PC-3 (cell line): ENCODE measurements around the gene TAAR2. TPM values are rescaled to one million over a fixed set of nuclear protein-coding genes. Genes with fewer than 3 reads are reported as not detected.
A peak's percentile ranks its signal among the peaks of the same experiment; 100 is the strongest.

ENCODE experiments used
- ATAC-seq: fragments of 200-7000 bp; cut with Tn5 transposase; 2 replicates; pipeline ENCODE4 v1.9.1; 2020; ENCODE audit warnings: mild to moderate bottlenecking, moderate library complexity
- BruUV-seq: library from RNA; stranded (reverse); fragments of 400-500 nt; replicated peaks from 2 replicates; lab custom pipeline; 2021; lab: Mats Ljungman, UMichigan
- CTCF ChIA-PET: fragments of 300-600 bp; sonication (Branson Sonifier 250); formaldehyde crosslinking; loops from one replicate; lab custom pipeline; 2022; ENCODE audit warnings: antibody characterized with exemption; lab: Charles Lee
- POLR2A ChIA-PET: fragments of 300-600 bp; sonication (Branson Sonifier 250); formaldehyde crosslinking; loops from one replicate; lab custom pipeline; 2022; ENCODE audit warnings: antibody characterized with exemption; ENCODE audit not compliant: unreplicated experiment; lab: Charles Lee
- DNase-seq: peaks from one replicate; pipeline ENCODE4 v3.0.0-alpha.2; 2015
- H2AFZ ChIP-seq: fragments of 300-600 bp; sonication (generic); 2 replicates; pipeline ENCODE4 v1.6.0; 2016; ENCODE audit warnings: antibody characterized with exemption, low read length
- H3F3A ChIP-seq: fragments of 300-600 bp; sonication (generic); one replicate; pipeline ENCODE4 v1.6.0; 2017; ENCODE audit warnings: antibody characterized with exemption, low read length, control low read depth, mild to moderate bottlenecking; ENCODE audit not compliant: unreplicated experiment
- H3K27ac ChIP-seq: fragments of 300-600 bp; sonication (generic); 2 replicates; pipeline ENCODE4 v1.5.1; 2016; ENCODE audit warnings: mild to moderate bottlenecking, low read length
- H3K27me3 ChIP-seq: fragments of 300-600 bp; sonication (generic); 2 replicates; pipeline ENCODE4 v1.6.1; 2016; ENCODE audit warnings: low read length, mixed read lengths
- H3K36me3 ChIP-seq: fragments of 300-600 bp; sonication (generic); 2 replicates; pipeline ENCODE4 v1.6.1; 2016; ENCODE audit warnings: low read depth, mixed run types, low read length, mixed read lengths
- H3K4me1 ChIP-seq: fragments of 300-600 bp; sonication (generic); 2 replicates; pipeline ENCODE4 v1.5.1; 2016; ENCODE audit warnings: low read length; ENCODE audit not compliant: insufficient read depth
- H3K4me2 ChIP-seq: fragments of 300-600 bp; sonication (generic); 2 replicates; pipeline ENCODE4 v1.6.0; 2016; ENCODE audit warnings: low read length
- H3K4me3 ChIP-seq: fragments of 300-600 bp; sonication (generic); 2 replicates; pipeline ENCODE4 v1.5.1; 2016; ENCODE audit warnings: mild to moderate bottlenecking, low read length, mixed read lengths
- H3K79me2 ChIP-seq: fragments of 300-600 bp; sonication (generic); 2 replicates; pipeline ENCODE4 v1.6.1; 2017; ENCODE audit warnings: low read length, mixed read lengths
- H3K9ac ChIP-seq: fragments of 300-600 bp; sonication (generic); 2 replicates; pipeline ENCODE4 v1.6.0; 2016; ENCODE audit warnings: mild to moderate bottlenecking, low read length
- H3K9me2 ChIP-seq: fragments of 300-600 bp; sonication (generic); replicated peaks from 2 replicates; pipeline ENCODE4 v1.6.1; 2016; ENCODE audit warnings: mixed run types, low read length, mixed read lengths
- H3K9me3 ChIP-seq: fragments of 300-600 bp; sonication (generic); 2 replicates; pipeline ENCODE4 v1.6.1; 2016; ENCODE audit warnings: low read length, mixed read lengths
- H4K20me1 ChIP-seq: fragments of 300-600 bp; sonication (generic); 2 replicates; pipeline ENCODE4 v1.6.1; 2016; ENCODE audit warnings: low read length, mixed read lengths
- CTCF ChIP-seq: fragments of 300-600 bp; sonication (generic); conservative IDR thresholded peaks from 2 replicates; pipeline ENCODE4 v1.5.1; 2017; ENCODE audit warnings: antibody characterized with exemption, low read depth, mild to moderate bottlenecking, low read length
- EZH2 ChIP-seq: fragments of 300-600 bp; sonication (generic); IDR thresholded peaks from one replicate; pipeline ENCODE4 v1.6.1; 2017; ENCODE audit warnings: antibody characterized with exemption, mild to moderate bottlenecking, low read length; ENCODE audit not compliant: unreplicated experiment
- EZH2phosphoT487 ChIP-seq: fragments of 300-600 bp; sonication (generic); IDR thresholded peaks from 2 replicates; pipeline ENCODE4 v1.6.1; 2018; ENCODE audit warnings: mild to moderate bottlenecking, antibody characterized with exemption, low read length, borderline replicate concordance
- intact Hi-C: fragments of 100-400 bp; cut with micrococcal nuclease; formaldehyde crosslinking; loops from 2 replicates; pipeline ENCODE4 v1.9.0; 2023
- total RNA-seq: library from RNA; depleted of rRNA; stranded (reverse); fragments of >200 nt; gene quantifications from 2 replicates; pipeline ENCODE4 v1.2.3, GENCODE V29; 2014

TAAR2 gene
- total RNA-seq, 1 experiment from 2014 or later = not detected

- H3K4me3 ChIP-seq = no peak overlapping the region
- CTCF ChIA-PET = no interaction called here
- no peak overlapping the region for H3K27ac ChIP-seq
- POLR2A ChIA-PET = no interaction called here
- no peaks in the 10 kb centered on the region for H3F3A ChIP-seq
- BruUV-seq = no TSS peak
- no peak overlapping the region for H3K4me2 ChIP-seq
- no peaks in the 10 kb centered on the region for H3K4me1 ChIP-seq
- no peaks in the 10 kb centered on the region for H3K36me3 ChIP-seq
- no peaks in the 10 kb centered on the region for H4K20me1 ChIP-seq
- intact Hi-C loops = no loop called here
- H3K79me2 ChIP-seq = no peaks in the 10 kb centered on the region
- H3K27me3 ChIP-seq = no peaks in the 10 kb centered on the region
- no peak overlapping the region for H2AFZ ChIP-seq
- H3K9me3 ChIP-seq = no peaks in the 10 kb centered on the region
- no peak for TF ChIP-seq CTCF
- ATAC-seq (no peak), DNase-seq (no peak)
- H3K9ac ChIP-seq = no peak overlapping the region
- H3K9me2 ChIP-seq = no peaks in the 10 kb centered on the region
Observed at GRCh38 chr6:132623106-132623845, 799 bp downstream of the TAAR2 start.

GRCh38 chr6:132616677-132617076 is 7.4 kb downstream of the TAAR2 start:
- no peaks in the 10 kb centered on the region for H4K20me1 ChIP-seq
- H3K4me1 ChIP-seq = peaks cover 39% of the 10 kb centered on the region
- POLR2A ChIA-PET = no interaction called here
- no peaks in the 10 kb centered on the region for H3K9me2 ChIP-seq
- no peak overlapping the region for H2AFZ ChIP-seq
- H3K27me3 ChIP-seq = no peaks in the 10 kb centered on the region
- H3K36me3 ChIP-seq = no peaks in the 10 kb centered on the region
- intact Hi-C loops = no loop called here
- H3K4me3 ChIP-seq = no peak overlapping the region
- no peaks in the 10 kb centered on the region for H3K79me2 ChIP-seq
- BruUV-seq = no TSS peak
- no peak overlapping the region for H3K4me2 ChIP-seq
- no peaks in the 10 kb centered on the region for H3F3A ChIP-seq
- CTCF ChIA-PET = no interaction called here
- TF ChIP-seq EZH2 = no peak
- TF ChIP-seq EZH2phosphoT487 = no peak
- TF ChIP-seq CTCF = no peak
- no peaks in the 10 kb centered on the region for H3K9me3 ChIP-seq
- H3K27ac ChIP-seq = no peak overlapping the region
- ATAC-seq = no peak
- no peak overlapping the region for H3K9ac ChIP-seq
- no peak for DNase-seq

GRCh38 chr6:132614554-132614953 is 9.5 kb downstream of the TAAR2 start:
- TF ChIP-seq EZH2 = no peak
- no peak for TF ChIP-seq EZH2phosphoT487
- TF ChIP-seq CTCF = no peak
- no TSS peak for BruUV-seq
- Histone ChIP-seq H3K36me3 (no peaks in the 10 kb centered on the region), H3K79me2 (no peaks in the 10 kb centered on the region), H3K27me3 (no peaks in the 10 kb centered on the region), H2AFZ (peak overlapping the region; percentile 37; the same call in 1 of the 2 replicates), H3K4me2 (peak overlapping the region; percentile 78), H3K9me2 (no peaks in the 10 kb centered on the region), H3F3A (no peaks in the 10 kb centered on the region), H3K27ac (peak overlapping the region; percentile 88), H3K4me3 (peak overlapping the region; percentile 58), H3K4me1 (peaks cover 57% of the 10 kb centered on the region), H3K9me3 (no peaks in the 10 kb centered on the region), H3K9ac (peak overlapping the region; percentile 63), H4K20me1 (no peaks in the 10 kb centered on the region)
- ChIA-PET POLR2A (no interaction called here), CTCF (no interaction called here)
- intact Hi-C loops = loop anchor here (5.0 kb wide), 1 partner anchor 153 kb away; no protein-coding TSS in a partner anchor
- peak; percentile 87 for DNase-seq
- ATAC-seq = peak; percentile 77
